ENCODE measurements around the gene TPX2.

GRCh38 chr20:31711179-31712111 is 27.6 kb upstream of the TPX2 start:
- TF ChIP-seq CTCF (IDR thresholded peaks at IDR 0.05) (no peak), POLR2A (IDR thresholded peaks at IDR 0.05) (no peak), EP300 (IDR thresholded peaks at IDR 0.05) (no peak)
